Bronchial epithelial cell (primary cell): ENCODE data around the gene HENMT1. TPM values are rescaled to one million over a fixed set of nuclear protein-coding genes. Genes with fewer than 3 reads are reported as not detected.
A peak's percentile ranks its signal among the peaks of the same experiment; 100 is the strongest.
"Not testable (repeated sequence)": the region's sequence is repeated elsewhere in the genome, so short reads cannot be mapped to it uniquely, and the experiment has no call there.

ENCODE experiments used
- DNase-seq: peaks from one replicate; pipeline ENCODE4 v3.0.0-alpha.2; 2010; ENCODE audit warnings: low read depth
- FAIRE-seq: peaks from 2 replicates; lab custom pipeline; 2011; peaks lifted over from hg19 to GRCh38; lab: Jason Lieb, UNC
- H3K27me3 ChIP-seq: 2 replicates; pipeline ENCODE4 v1.5.1; 2011; ENCODE audit warnings: low read length; ENCODE audit not compliant: control insufficient read depth, insufficient read depth
- H3K36me3 ChIP-seq: 2 replicates; pipeline ENCODE4 v1.5.1; 2011; ENCODE audit warnings: low read length; ENCODE audit not compliant: control insufficient read depth, insufficient read depth
- H3K4me3 ChIP-seq: 2 replicates; pipeline ENCODE4 v1.5.1; 2011; ENCODE audit warnings: mild to moderate bottlenecking, low read depth, low read length, control low read depth
- total RNA-seq: library from RNA; depleted of rRNA; stranded (reverse); fragments of >200 nt; gene quantifications from 2 replicates; pipeline ENCODE4 v1.2.1, GENCODE V29; 2014
- TF ChIP-seq, protein P1 (sequence below): IDR thresholded peaks from 2 replicates; pipeline ENCODE4 v1.5.1; 2011; ENCODE audit warnings: mild to moderate bottlenecking, moderate library complexity, low read length, control low read depth, inconsistent platforms; ENCODE audit not compliant: insufficient read depth, severe bottlenecking

Gene HENMT1
- total RNA-seq, 1 donor from 2014 or later = 1.1 TPM

DNA sequence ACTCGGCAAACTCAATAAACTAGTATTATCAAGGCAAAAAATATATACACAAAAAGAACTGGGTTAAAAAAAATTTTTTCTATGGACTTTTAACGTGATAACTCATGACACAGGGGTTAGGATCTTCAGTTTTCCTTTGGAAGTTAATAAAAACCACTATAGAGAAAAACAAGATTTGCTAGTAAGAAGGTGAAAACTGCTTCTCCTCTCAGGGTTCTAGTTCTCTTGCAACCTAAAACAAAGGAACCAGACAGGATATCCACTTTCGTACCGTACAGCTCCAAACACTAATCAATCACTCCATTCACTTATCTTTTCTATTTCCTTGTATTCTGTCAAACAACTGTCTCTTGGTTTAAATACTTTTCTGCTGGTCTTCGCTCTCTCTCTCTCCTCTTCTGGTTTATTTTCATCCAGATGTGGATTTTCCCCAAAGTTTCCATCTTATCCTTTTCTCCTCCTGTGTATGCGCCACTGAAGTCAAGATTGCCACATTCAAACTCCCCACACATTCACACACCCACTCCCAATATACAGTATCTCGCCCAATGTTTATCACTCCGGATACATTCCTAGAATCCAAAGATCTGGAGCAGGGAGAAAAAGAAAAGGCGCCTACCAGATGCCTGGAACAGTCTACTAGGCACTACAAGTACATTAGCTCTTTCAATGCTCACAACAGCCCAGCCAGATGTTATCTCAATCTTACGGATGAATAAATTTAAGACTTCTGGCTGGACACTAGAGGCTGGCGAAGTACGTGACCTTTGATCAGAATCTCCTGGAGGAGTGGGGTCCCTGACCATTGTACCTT lies 30.4 kb upstream of the HENMT1 start:
- TF ChIP-seq, protein P1, sequence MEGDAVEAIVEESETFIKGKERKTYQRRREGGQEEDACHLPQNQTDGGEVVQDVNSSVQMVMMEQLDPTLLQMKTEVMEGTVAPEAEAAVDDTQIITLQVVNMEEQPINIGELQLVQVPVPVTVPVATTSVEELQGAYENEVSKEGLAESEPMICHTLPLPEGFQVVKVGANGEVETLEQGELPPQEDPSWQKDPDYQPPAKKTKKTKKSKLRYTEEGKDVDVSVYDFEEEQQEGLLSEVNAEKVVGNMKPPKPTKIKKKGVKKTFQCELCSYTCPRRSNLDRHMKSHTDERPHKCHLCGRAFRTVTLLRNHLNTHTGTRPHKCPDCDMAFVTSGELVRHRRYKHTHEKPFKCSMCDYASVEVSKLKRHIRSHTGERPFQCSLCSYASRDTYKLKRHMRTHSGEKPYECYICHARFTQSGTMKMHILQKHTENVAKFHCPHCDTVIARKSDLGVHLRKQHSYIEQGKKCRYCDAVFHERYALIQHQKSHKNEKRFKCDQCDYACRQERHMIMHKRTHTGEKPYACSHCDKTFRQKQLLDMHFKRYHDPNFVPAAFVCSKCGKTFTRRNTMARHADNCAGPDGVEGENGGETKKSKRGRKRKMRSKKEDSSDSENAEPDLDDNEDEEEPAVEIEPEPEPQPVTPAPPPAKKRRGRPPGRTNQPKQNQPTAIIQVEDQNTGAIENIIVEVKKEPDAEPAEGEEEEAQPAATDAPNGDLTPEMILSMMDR = no peak
- no peaks in the 10 kb centered on the region for H3K27me3 ChIP-seq
- peaks cover 1% of the 10 kb centered on the region for H3K36me3 ChIP-seq
- peak; percentile 6 for DNase-seq
- FAIRE-seq = no peak
- peak overlapping the region; percentile 71 for H3K4me3 ChIP-seq

GRCh38 chr1:108686614-108687313 lies 25.9 kb upstream of the HENMT1 start:
- Histone ChIP-seq H3K4me3 (no peak overlapping the region), H3K27me3 (no peaks in the 10 kb centered on the region), H3K36me3 (no peaks in the 10 kb centered on the region)
- no peak for DNase-seq
- FAIRE-seq = no peak
- TF ChIP-seq, protein P1 = no peak

DNA sequence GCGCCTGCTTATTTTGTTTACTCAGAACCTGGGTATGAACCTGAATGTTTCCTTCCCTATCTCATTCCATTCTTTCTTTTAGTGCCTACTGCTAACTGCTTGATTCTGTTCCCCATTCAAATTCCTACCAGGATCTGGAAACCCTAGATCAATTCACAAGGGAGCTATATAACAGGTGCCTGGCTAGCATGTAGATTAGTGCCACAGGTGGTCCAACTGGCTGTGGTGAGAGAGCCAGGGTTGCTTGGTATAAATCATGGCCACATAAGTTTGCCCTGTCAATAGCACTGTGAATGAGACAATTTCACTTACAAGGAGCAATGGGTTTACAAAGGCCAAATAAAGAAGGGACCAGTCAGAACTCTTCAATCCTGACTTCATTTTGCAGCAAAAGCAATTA lies 24.6 kb upstream of the HENMT1 start:
- TF ChIP-seq, protein P1 = no peak
- no peak for FAIRE-seq

GRCh38 chr1:108681701-108682100 lies 20.8 kb upstream of the HENMT1 start:
- H3K27me3 ChIP-seq, FAIRE-seq, H3K4me3 ChIP-seq, H3K36me3 ChIP-seq: not testable (repeated sequence)
- peak; percentile 19 for DNase-seq

More for the DNA sequence above, 24.6 kb upstream of the HENMT1 start:
- Histone ChIP-seq H3K36me3 (no peaks in the 10 kb centered on the region), H3K4me3 (no peak overlapping the region), H3K27me3 (no peaks in the 10 kb centered on the region)
- no peak for DNase-seq

GRCh38 chr1:108679586-108680213 lies 18.8 kb upstream of the HENMT1 start:
- DNase-seq (no peak), FAIRE-seq (no peak)
- TF ChIP-seq, protein P1 = no peak
- Histone ChIP-seq H3K36me3 (no peaks in the 10 kb centered on the region), H3K4me3 (no peak overlapping the region), H3K27me3 (no peaks in the 10 kb centered on the region)

DNA sequence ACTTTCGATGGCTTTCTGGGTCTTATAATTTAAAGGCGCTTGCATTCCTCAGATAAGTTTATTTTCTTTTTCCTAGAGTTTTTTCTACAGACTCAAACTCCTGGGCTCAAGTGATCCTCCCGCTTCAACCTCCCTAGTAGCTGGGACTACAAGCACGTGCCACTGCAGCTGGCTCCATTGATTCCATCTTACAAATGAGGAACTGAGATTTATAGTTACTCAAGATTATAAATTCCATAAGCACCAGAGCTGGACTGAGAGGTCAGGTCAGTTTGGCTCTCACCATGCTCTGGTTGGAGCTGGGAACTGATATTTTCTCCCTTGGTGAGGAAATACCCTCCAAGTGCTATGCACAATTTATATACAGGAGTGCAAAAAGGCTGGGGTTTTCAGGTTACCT lies 17.8 kb upstream of the HENMT1 start:
- Histone ChIP-seq H3K4me3 (no peak overlapping the region), H3K36me3 (no peaks in the 10 kb centered on the region), H3K27me3 (no peaks in the 10 kb centered on the region)
- FAIRE-seq (no peak), DNase-seq (no peak)
- TF ChIP-seq, protein P1 = no peak
